SK-MEL-5 (cell line): Measurements from ENCODE around the gene PLD5. TPM values are rescaled to one million over a fixed set of nuclear protein-coding genes. Genes with fewer than 3 reads are reported as not detected.

ENCODE experiments used
- DNase-seq: peaks from one replicate; pipeline ENCODE4 v3.0.0-alpha.2; 2016; ENCODE audit warnings: low read depth, low spot score
- in situ Hi-C: cut with HindIII; loops from 2 replicates; pipeline ENCODE4 v1.10.0; 2016; ENCODE audit warnings: low sequenced_read_pairs, high pct_unique_total_duplicates, low pct_unique_long_range_greater_than_20kb
- polyA plus RNA-seq, 2 experiments: library from polyadenylated mRNA; depleted of rRNA; stranded (reverse); fragments of >200 nt; gene quantifications; 2 replicates each; pipeline ENCODE4 v1.2.3, GENCODE V29; 2015
- total RNA-seq: library from RNA; depleted of rRNA; stranded (reverse); fragments of >200 nt; shearing (Covaris generic); gene quantifications from 2 replicates; pipeline ENCODE4 v1.2.3, GENCODE V29; 2014; rRNA removed

Gene PLD5
- total RNA-seq = not detected in 2 replicates
- not detected in 2 replicates for polyA plus RNA-seq (2015; cell fraction: cytosol; rRNA removed)
- polyA plus RNA-seq (2015; cell fraction: nucleus; rRNA removed) = not detected in 2 replicates

DNA sequence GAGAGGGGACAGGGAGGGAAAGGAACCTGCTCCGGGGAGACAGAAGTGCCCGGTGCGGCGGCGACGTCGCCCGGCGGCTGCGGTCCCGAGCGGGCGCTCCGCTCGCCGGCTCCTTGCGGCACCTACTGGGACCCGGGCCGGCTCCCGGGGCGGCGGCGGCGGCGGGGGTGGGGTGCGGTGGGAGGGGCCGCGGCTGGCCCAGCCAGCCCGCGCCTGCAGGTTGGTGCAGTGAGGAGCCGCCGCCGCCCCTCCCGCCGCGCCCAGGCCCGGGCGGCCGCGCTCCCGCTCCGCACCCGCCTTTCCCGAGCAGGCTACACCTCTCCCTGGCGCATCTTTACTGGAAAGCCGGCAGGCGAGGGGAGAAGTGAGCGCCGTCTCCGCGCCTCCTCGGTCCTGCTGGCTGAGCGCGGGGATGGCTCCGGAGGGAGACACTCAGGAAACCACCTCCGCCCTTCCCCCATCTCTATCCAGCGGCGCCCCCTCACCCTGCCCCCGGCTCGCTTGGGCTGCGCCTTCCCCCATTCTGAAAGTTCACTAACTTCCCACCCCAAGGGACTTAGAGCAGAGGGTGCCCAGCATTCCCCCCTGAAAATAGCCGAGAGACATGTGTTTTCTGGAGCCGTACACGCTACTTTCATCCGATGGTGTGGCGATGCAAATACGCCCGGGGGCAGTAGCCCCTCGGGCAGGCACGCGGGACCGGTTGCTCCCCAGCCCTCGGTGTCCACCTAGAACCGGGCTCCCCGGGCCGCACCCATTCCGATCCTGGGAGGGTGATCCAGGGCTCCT lies at the start of gene PLD5:
TSS of gene PLD5 (minus strand) at position 127 of the 789 bp plus-strand sequence.
- in situ Hi-C loops = no loop called here
- no peak for DNase-seq

- in situ Hi-C loops = no loop called here
- no peak for DNase-seq
Observed at GRCh38 chr1:242569867-242570266, 45.4 kb upstream of the PLD5 start.

- in situ Hi-C loops = no loop called here
- DNase-seq = no peak
Observed at GRCh38 chr1:242568666-242569065, 44.2 kb upstream of the PLD5 start.

GRCh38 chr1:242567596-242567995 lies 43.1 kb upstream of the PLD5 start:
- DNase-seq = no peak
- in situ Hi-C loops = no loop called here

- in situ Hi-C loops = no loop called here
- no peak for DNase-seq
Observed at GRCh38 chr1:242556759-242557158, 32.3 kb upstream of the PLD5 start.

- DNase-seq = no peak
- in situ Hi-C loops = no loop called here
Observed at GRCh38 chr1:242556276-242556675, 31.8 kb upstream of the PLD5 start.

DNA sequence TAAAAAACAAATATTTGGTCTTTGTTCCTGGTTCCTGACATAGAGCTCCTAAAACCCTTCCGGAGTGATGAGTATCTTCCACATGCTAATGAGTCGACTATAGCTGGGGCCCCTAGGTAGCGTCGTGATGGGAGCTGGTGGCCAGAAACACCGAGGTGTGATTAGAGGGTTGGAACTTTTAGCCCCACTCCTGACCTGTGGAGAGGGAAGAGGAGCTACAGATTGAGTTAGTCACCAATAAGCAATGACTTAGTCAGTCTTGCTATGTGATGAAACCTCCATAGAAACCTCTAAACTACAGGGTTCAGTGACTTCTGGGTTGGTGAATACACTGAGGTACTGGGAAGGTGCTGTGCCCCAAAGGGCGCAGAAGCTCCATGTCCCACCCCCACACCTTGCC lies 30.1 kb upstream of the PLD5 start:
- in situ Hi-C loops = no loop called here
- no peak for DNase-seq

DNA sequence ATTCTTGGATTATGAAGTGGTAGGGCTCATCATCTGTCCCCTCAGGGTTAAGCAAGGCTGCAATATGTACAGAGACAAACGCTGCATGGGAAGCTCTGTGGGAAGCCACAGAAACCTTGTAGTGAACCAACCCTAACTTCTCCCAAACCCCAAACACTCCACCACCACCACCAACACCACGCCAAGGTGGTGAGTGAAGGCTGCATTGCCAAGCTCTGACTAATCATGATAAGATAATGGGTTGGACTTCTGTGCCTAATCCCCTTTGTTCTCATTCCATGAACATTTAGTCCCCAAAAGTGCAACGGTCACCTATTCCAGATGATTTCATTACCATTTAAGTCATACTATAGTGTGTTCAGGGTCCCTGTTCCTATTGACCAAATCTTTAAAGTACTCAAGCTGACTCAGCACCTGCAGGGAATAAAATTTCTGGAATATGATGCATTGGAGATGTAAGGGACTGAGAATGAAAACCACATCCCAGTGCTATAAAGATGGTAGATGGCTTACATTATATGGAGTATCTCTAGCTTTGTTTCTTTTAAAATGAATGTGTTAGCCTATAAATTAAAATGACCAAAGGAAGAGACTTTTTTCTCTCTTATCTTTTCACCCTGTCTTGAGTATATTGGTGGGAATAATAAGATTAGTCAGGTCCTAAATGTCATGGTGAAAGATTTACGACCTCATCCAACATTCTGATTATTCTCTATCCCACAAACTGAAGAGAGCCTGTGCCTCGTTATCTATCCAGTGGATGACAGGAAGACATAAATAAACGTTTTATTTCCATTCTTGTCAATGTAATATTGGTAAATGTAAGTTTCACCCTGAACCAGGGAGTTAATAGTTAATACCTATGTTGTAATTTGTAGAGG lies 22.6 kb upstream of the PLD5 start:
- no peak for DNase-seq
- in situ Hi-C loops = no loop called here

- in situ Hi-C loops = no loop called here
- DNase-seq = no peak
Observed at GRCh38 chr1:242546441-242546840, 21.9 kb upstream of the PLD5 start.

- in situ Hi-C loops = no loop called here
Observed at GRCh38 chr1:242544071-242544470, 19.6 kb upstream of the PLD5 start.

DNA sequence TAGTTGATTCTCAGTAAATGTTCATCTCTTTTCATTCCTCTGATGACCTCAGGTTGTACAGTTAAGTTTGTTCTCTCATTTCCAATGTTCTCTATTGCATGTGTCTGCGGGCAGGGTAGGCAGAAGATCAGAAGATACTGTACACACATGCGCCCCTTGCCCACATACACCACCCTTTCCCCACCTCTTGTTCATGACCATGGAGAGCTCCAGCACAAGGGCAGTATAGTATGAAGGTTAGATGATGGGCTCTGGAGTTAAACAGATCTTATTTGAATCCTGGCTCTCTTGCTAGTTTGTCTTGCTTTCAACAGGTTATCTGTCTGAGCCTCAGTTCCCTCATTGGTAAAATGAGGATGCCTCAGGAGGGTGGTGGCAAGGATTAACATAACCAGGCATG lies 17.8 kb upstream of the PLD5 start:
- in situ Hi-C loops = no loop called here
- no peak for DNase-seq

More at GRCh38 chr1:242544071-242544470, 19.6 kb upstream of the PLD5 start:
- DNase-seq = no peak

- in situ Hi-C loops = no loop called here
- no peak for DNase-seq
Observed at GRCh38 chr1:242535986-242536385, 11.5 kb upstream of the PLD5 start.

- DNase-seq = no peak
- in situ Hi-C loops = no loop called here
Observed at GRCh38 chr1:242534753-242535152, 10.3 kb upstream of the PLD5 start.

DNA sequence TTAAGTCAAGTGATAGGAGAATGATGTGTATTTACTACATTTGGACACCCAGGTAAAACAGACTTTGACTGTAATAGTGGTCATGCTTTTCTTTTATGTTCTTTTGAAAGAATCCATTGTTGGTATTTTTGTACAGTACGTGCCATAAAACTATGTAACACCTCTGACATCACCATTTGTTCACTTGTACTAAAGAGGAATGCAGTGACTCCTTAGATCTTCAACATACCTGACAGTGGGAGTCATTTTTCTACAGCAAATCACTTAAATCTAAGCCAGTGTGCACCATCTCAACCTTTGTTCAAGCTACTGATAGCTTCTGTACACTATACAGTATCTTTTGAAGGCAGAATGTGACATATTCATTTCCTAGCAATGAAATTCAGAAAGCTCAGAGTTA lies 6.3 kb upstream of the PLD5 start:
- in situ Hi-C loops = no loop called here
- no peak for DNase-seq

DNA sequence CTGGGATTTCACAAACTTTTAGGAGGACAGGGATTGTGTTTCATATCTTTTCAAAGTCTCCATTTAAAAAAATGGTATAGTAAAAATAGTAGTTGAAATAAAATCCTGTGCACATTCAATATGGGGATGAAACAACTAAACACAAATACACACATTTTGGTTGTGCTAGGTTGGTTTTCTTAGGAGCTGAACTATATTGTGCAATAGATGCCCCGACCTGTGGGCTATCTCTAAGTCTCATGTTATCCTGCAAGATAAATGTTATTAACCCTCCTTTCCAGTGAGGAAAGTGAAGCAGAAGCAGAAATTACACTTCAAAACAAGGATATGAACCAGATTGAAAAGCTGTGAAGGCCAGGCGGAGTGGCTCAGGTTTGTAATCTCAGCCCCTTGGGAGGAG lies 1.3 kb upstream of the PLD5 start:
- in situ Hi-C loops = no loop called here
- no peak for DNase-seq

- no peak for DNase-seq
- in situ Hi-C loops = no loop called here
Observed at GRCh38 chr1:242525360-242525722, 844 bp upstream of the PLD5 start.

DNA sequence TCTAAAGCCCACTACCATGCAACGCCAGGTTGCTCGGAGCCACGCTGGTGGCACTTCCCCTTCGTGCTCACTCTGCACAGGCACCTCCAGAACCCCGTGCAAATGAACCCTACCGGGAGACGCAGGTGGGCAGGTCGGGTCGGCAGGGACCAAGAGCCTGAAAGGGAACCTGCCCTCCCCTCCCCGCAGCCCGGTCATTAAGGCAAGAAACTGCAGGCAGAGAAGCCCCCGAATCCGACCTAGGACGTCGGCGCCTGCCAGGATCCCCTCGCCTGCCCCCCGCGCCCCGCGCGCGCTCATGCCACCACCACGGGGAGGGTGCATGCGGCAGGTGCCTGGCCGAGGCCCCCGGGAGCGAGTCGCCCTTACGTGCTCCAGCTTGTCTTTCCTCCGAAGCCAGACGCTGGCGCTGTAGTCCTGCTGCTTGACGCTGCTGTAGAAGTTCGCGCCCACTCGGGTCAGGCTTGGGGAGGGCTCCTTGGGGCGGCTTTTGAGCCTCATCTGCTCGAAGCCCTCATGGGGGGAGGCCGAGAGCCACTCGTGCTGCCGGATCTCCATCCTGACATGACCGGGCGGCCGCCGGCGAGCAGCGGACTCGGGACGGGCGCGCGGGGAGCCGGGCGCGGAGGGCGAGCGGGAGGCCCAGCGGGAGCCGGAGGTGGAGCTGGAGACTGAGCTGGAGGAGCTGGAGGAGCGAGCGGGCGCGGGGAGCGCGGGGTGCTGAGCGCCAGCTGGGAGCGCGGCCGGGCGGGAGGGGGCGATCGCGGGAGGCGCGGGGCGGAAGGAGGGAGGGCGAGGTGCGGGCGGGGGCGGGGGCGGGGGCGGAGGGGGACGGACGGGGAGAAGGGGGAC lies 552 bp downstream of the PLD5 start:
- no peak for DNase-seq
- in situ Hi-C loops = no loop called here
